Measurements from ENCODE around the gene GPNMB. TPM values are rescaled to one million over a fixed set of nuclear protein-coding genes. Genes with fewer than 3 reads are reported as not detected.
"Not testable (repeated sequence)": the region's sequence is repeated elsewhere in the genome, so short reads cannot be mapped to it uniquely, and the experiment has no call there.

Gene GPNMB
- total RNA-seq, 1 experiment from 2014 or later, result 0.04 TPM

- DNase-seq, result no peak
- peaks cover 52% of the 10 kb centered on the region for H3K79me2 ChIP-seq (ENCODE audit: low read length)
- peaks cover 6% of the 10 kb centered on the region; the same call in 1 of the 2 replicates for H4K20me1 ChIP-seq (ENCODE audit: low read length)
- TF ChIP-seq EZH2 (IDR thresholded peaks at IDR 0.05; ENCODE audit: low read length, unreplicated experiment) (no peak), CTCF (conservative IDR thresholded peaks at IDR 0.05; ENCODE audit: low read depth, low read length) (no peak), EZH2phosphoT487 (IDR thresholded peaks at IDR 0.05; ENCODE audit: borderline replicate concordance, low read length) (no peak)
- ChIA-PET CTCF (no interaction called here), POLR2A (ENCODE audit: unreplicated experiment) (no interaction called here)
- no peaks in the 10 kb centered on the region for H3K9me2 ChIP-seq (replicated peaks; ENCODE audit: low read length)
- intact Hi-C loops (cut with micrococcal nuclease), result no loop called here
- no peak for ATAC-seq
- H3K4me2 ChIP-seq (ENCODE audit: low read length), result no peak overlapping the region
- H3K27ac ChIP-seq (ENCODE audit: low read length), result no peak overlapping the region
- H3K9ac ChIP-seq (ENCODE audit: low read length), result no peak overlapping the region
- BruUV-seq (replicated peaks), result no TSS peak
- no peaks in the 10 kb centered on the region for H3K9me3 ChIP-seq (ENCODE audit: low read length)
- H3F3A ChIP-seq (ENCODE audit: low read length, unreplicated experiment), result no peaks in the 10 kb centered on the region
- peaks cover 48% of the 10 kb centered on the region for H3K36me3 ChIP-seq (ENCODE audit: low read depth, low read length)
- H3K4me3 ChIP-seq (ENCODE audit: low read length), result no peak overlapping the region
- no peaks in the 10 kb centered on the region for H3K27me3 ChIP-seq (ENCODE audit: low read length)
- no peaks in the 10 kb centered on the region for H3K4me1 ChIP-seq (ENCODE audit: insufficient read depth, low read length)
- H2AFZ ChIP-seq (ENCODE audit: low read length), result no peak overlapping the region
These were observed 62.2 kb downstream of the GPNMB start for GRCh38 chr7:23308754-23309153.

- H3K9me3 ChIP-seq (ENCODE audit: low read length); H4K20me1 ChIP-seq (ENCODE audit: low read length); BruUV-seq (replicated peaks); POLR2A ChIA-PET (ENCODE audit: unreplicated experiment); intact Hi-C loops (cut with micrococcal nuclease); H3K4me3 ChIP-seq (ENCODE audit: low read length); H3K27ac ChIP-seq (ENCODE audit: low read length); DNase-seq; H3K9ac ChIP-seq (ENCODE audit: low read length); H3F3A ChIP-seq (ENCODE audit: low read length, unreplicated experiment); ATAC-seq; H3K9me2 ChIP-seq (replicated peaks; ENCODE audit: low read length); H3K27me3 ChIP-seq (ENCODE audit: low read length); CTCF ChIA-PET; H3K4me2 ChIP-seq (ENCODE audit: low read length); H3K4me1 ChIP-seq (ENCODE audit: insufficient read depth, low read length); H2AFZ ChIP-seq (ENCODE audit: low read length): not testable (repeated sequence)
- peaks cover 18% of the 10 kb centered on the region for H3K79me2 ChIP-seq (ENCODE audit: low read length)
- peaks cover 40% of the 10 kb centered on the region for H3K36me3 ChIP-seq (ENCODE audit: low read depth, low read length)
These were observed 65.6 kb downstream of the GPNMB start for GRCh38 chr7:23312141-23312540.

GRCh38 chr7:23315366-23315765, 68.8 kb downstream of the GPNMB start:
- DNase-seq (no peak), ATAC-seq (no peak)
- POLR2A ChIA-PET (ENCODE audit: unreplicated experiment), result no interaction called here
- no peaks in the 10 kb centered on the region for H3K27me3 ChIP-seq (ENCODE audit: low read length)
- H2AFZ ChIP-seq (ENCODE audit: low read length), result no peak overlapping the region
- CTCF ChIA-PET, result no interaction called here
- H3F3A ChIP-seq (ENCODE audit: low read length, unreplicated experiment), result no peaks in the 10 kb centered on the region
- intact Hi-C loops (cut with micrococcal nuclease), result no loop called here
- peaks cover 19% of the 10 kb centered on the region; the same call in 1 of the 2 replicates for H3K36me3 ChIP-seq (ENCODE audit: low read depth, low read length)
- no peaks in the 10 kb centered on the region for H3K79me2 ChIP-seq (ENCODE audit: low read length)
- H3K27ac ChIP-seq (ENCODE audit: low read length), result no peak overlapping the region
- H4K20me1 ChIP-seq (ENCODE audit: low read length), result no peaks in the 10 kb centered on the region
- H3K9me3 ChIP-seq (ENCODE audit: low read length), result no peaks in the 10 kb centered on the region
- no peak for TF ChIP-seq CTCF (conservative IDR thresholded peaks at IDR 0.05; ENCODE audit: low read depth, low read length)
- TF ChIP-seq EZH2 (IDR thresholded peaks at IDR 0.05; ENCODE audit: low read length, unreplicated experiment), result no peak
- TF ChIP-seq EZH2phosphoT487 (IDR thresholded peaks at IDR 0.05; ENCODE audit: borderline replicate concordance, low read length), result no peak
- H3K9me2 ChIP-seq (replicated peaks; ENCODE audit: low read length), result no peaks in the 10 kb centered on the region
- H3K4me3 ChIP-seq (ENCODE audit: low read length), result no peak overlapping the region
- H3K9ac ChIP-seq (ENCODE audit: low read length), result no peak overlapping the region
- H3K4me2 ChIP-seq (ENCODE audit: low read length), result no peak overlapping the region
- no peaks in the 10 kb centered on the region for H3K4me1 ChIP-seq (ENCODE audit: insufficient read depth, low read length)
- BruUV-seq (replicated peaks), result no TSS peak

Other genes starting within 250 kb of the GPNMB start
- 15.0 and 15.5 TPM in 2 replicates for gene HYCC1, start 232.6 kb upstream of the GPNMB start, total RNA-seq (2014; rRNA removed)
- 31.1 and 34.9 TPM in 2 replicates for gene KLHL7, start 141.0 kb upstream of the GPNMB start, total RNA-seq (2014; rRNA removed)
- gene NUP42, start 64.7 kb upstream of the GPNMB start, total RNA-seq (2014; rRNA removed), result 30.1 and 48.6 TPM in 2 replicates
- gene MALSU1, start 52.6 kb downstream of the GPNMB start, total RNA-seq (2014; rRNA removed), result 284 and 306 TPM in 2 replicates
- gene IGF2BP3, start 223.7 kb downstream of the GPNMB start, total RNA-seq (2014; rRNA removed), result 8.9 and 11.7 TPM in 2 replicates